ENCODE data around the gene EGR4. TPM values are rescaled to one million over a fixed set of nuclear protein-coding genes. Genes with fewer than 3 reads are reported as not detected.

The EGR4 gene
- total RNA-seq, 6 donors from 2014 or later = 0.10 TPM; not detected in 5

DNA sequence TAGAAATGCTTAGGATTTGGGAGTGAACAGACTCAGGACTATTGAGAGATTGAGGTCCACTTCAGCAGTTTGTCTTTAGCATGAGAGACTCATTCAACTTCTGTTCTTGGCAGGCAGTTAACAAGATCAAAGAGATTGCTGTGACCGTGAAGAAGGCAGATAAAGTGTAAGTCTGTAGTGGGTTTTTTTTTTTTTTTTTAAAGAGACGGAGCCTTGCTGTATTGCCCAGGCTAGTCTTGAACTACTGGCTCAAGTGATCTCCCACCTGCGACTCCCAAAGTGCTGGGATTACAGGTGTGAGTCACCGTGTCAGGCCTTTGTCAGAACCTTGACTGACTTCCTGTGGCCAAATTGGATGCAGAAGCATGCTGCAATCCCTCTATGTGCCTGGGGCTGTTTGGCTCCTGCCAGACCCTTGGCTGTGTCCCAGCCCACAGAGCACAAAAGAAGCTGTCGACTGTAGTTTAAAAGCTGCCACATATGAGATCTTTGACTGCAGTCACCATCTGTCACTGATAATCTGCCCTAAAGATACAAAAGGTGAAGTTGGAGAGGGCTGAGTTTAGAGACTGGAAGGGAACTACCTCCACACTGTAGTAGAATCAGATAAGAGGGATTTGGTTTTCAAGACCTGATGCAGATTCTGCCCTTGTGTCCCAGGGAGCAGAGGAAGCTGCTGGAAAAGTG, 49.3 kb downstream of the EGR4 start:
- H3K9me3 ChIP-seq = no peaks in the 10 kb centered on the region
- ATAC-seq (ENCODE audit: low FRiP score in 2 of 2) = peak in 1 of 2 donors; percentile 80
- TF ChIP-seq POLR2AphosphoS5 (IDR thresholded peaks at IDR 0.05) (no peak), POLR2A (IDR thresholded peaks at IDR 0.05) (no peak), EP300 (IDR thresholded peaks at IDR 0.05) (no peak)
- TF ChIP-seq, protein P1, sequence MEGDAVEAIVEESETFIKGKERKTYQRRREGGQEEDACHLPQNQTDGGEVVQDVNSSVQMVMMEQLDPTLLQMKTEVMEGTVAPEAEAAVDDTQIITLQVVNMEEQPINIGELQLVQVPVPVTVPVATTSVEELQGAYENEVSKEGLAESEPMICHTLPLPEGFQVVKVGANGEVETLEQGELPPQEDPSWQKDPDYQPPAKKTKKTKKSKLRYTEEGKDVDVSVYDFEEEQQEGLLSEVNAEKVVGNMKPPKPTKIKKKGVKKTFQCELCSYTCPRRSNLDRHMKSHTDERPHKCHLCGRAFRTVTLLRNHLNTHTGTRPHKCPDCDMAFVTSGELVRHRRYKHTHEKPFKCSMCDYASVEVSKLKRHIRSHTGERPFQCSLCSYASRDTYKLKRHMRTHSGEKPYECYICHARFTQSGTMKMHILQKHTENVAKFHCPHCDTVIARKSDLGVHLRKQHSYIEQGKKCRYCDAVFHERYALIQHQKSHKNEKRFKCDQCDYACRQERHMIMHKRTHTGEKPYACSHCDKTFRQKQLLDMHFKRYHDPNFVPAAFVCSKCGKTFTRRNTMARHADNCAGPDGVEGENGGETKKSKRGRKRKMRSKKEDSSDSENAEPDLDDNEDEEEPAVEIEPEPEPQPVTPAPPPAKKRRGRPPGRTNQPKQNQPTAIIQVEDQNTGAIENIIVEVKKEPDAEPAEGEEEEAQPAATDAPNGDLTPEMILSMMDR (IDR thresholded peaks at IDR 0.05) = no peak
- no peak overlapping the region for H3K4me3 ChIP-seq
- DNase-seq = peak in 1 of 2 donors; percentile 53
- no peaks in the 10 kb centered on the region for H3K27me3 ChIP-seq
- peaks cover 41 to 100% (median 75%) of the 10 kb centered on the region in 4 donors for H3K36me3 ChIP-seq
- H3K4me1 ChIP-seq = peaks cover 10 to 16% (median 14%) of the 10 kb centered on the region in 4 donors
- no peak overlapping the region for H3K27ac ChIP-seq
- WGBS, 2 donors = 36 to 48% methylated on average over 5 of the region's 5 CpGs

Small RNAs within 50 kb of the gene (small RNA-seq; reads per million reads assigned to genes)
- 0 reads per million in 4 donors for gene RNU6-111P

Other genes with a start within 250 kb of the EGR4 start
- gene SFXN5, start 221.8 kb downstream of the EGR4 start, total RNA-seq = 10 to 100 TPM; 10.8 to 44.0 (median 13.7) TPM
- 10 to 100 TPM; 21.0 to 35.3 (median 29.9) TPM for gene RAB11FIP5, start 180.6 kb downstream of the EGR4 start, total RNA-seq
- gene NOTO, start 91.0 kb downstream of the EGR4 start, total RNA-seq = under 1 TPM in 3 of 6 donors, not detected in 3; 0.09 to 0.15 (median 0.10) TPM
- 10 to 100 TPM; 18.1 to 58.8 (median 21.2) TPM for gene SMYD5, start 79.3 kb downstream of the EGR4 start, total RNA-seq
- 10 to 100 TPM in 5 of 6 donors, 1 to 10 TPM in 1; 6.7 to 21.6 (median 16.3) TPM for gene PRADC1, start 60.3 kb downstream of the EGR4 start, total RNA-seq
- gene CCT7, start 59.2 kb downstream of the EGR4 start, total RNA-seq = 100 to 1,000 TPM in 5 of 6 donors, 10 to 100 TPM in 1; 70.2 to 183 (median 129) TPM
- 1 to 10 TPM; 1.5 to 9.4 (median 3.9) TPM for gene FBXO41, start 9.1 kb downstream of the EGR4 start, total RNA-seq
- 10 to 100 TPM; 15.2 to 56.6 (median 25.7) TPM for gene ALMS1, start 92.3 kb upstream of the EGR4 start, total RNA-seq